ENCODE data around the gene RBM39. TPM values are rescaled to one million over a fixed set of nuclear protein-coding genes. Genes with fewer than 3 reads are reported as not detected.

Gene RBM39
- polyA plus RNA-seq, 3 donors, result 89.5 to 209 (median 98.0) TPM

GRCh38 chr20:35674921-35675320 lies 67.1 kb downstream of the RBM39 start:
- Histone ChIP-seq H4K20me1 (ENCODE audit: insufficient read depth, low read length) (no peaks in the 10 kb centered on the region), H2AFZ (ENCODE audit: insufficient read depth, low read depth, low read length, poor library complexity, severe bottlenecking) (no peak overlapping the region), H3K4me2 (replicated peaks; ENCODE audit: extremely low read depth, low read length, poor library complexity, severe bottlenecking) (no peak overlapping the region), H3K27ac (ENCODE audit: low read depth in 1 of 2, low read length in 2 of 2) (no peak overlapping the region), H3K4me1 (ENCODE audit: control insufficient read depth in 1 of 2, insufficient read depth in 2 of 2, low read length in 2 of 2) (peaks cover 1 to 4% of the 10 kb centered on the region in 2 donors), H3K27me3 (ENCODE audit: control insufficient read depth in 2 of 2, insufficient read depth in 2 of 2, low read length in 2 of 2) (no peaks in the 10 kb centered on the region), H3K9ac (ENCODE audit: insufficient read depth, low read length, poor library complexity, severe bottlenecking) (no peak overlapping the region), H3K36me3 (replicated peaks in 1 of 2; ENCODE audit: control insufficient read depth in 1 of 2, insufficient read depth in 2 of 2, low read length in 2 of 2) (peaks cover 43 to 62% of the 10 kb centered on the region in 2 donors), H3K79me2 (ENCODE audit: insufficient read depth, low read length) (no peaks in the 10 kb centered on the region), H3K9me3 (replicated peaks in 1 of 2; ENCODE audit: control insufficient read depth in 1 of 2, insufficient read depth in 1 of 2, low read length in 2 of 2) (no peaks in the 10 kb centered on the region), H3K4me3 (replicated peaks in 1 of 3; ENCODE audit: low read depth in 2 of 3, low read length in 3 of 3) (no peak overlapping the region)
- no CpG with 5 or more reads among the region's 8 CpGs for WGBS (ENCODE audit: insufficient coverage)
- H3K27ac Mint-ChIP-seq, result peak overlapping the region in 3 of 7 donors; percentile 40 to 63 (median 40)
- H3K4me1 Mint-ChIP-seq, result peaks cover under 1% of the 10 kb centered on the region
- DNase-seq, result no peak
- no peaks in the 10 kb centered on the region for H3K27me3 Mint-ChIP-seq (ENCODE audit: low read depth in 3 of 3)
- TF ChIP-seq, protein P1, sequence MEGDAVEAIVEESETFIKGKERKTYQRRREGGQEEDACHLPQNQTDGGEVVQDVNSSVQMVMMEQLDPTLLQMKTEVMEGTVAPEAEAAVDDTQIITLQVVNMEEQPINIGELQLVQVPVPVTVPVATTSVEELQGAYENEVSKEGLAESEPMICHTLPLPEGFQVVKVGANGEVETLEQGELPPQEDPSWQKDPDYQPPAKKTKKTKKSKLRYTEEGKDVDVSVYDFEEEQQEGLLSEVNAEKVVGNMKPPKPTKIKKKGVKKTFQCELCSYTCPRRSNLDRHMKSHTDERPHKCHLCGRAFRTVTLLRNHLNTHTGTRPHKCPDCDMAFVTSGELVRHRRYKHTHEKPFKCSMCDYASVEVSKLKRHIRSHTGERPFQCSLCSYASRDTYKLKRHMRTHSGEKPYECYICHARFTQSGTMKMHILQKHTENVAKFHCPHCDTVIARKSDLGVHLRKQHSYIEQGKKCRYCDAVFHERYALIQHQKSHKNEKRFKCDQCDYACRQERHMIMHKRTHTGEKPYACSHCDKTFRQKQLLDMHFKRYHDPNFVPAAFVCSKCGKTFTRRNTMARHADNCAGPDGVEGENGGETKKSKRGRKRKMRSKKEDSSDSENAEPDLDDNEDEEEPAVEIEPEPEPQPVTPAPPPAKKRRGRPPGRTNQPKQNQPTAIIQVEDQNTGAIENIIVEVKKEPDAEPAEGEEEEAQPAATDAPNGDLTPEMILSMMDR (IDR thresholded peaks at IDR 0.05), result no peak
- H3K4me3 Mint-ChIP-seq, result no peak overlapping the region
- peaks cover 0 to under 1% (median 0%) of the 10 kb centered on the region in 7 donors for H3K9me3 Mint-ChIP-seq
- intact Hi-C loops (cut with micrococcal nuclease), result no loop called here
- H3K36me3 Mint-ChIP-seq, result peaks cover 57 to 89% of the 10 kb centered on the region in 2 donors

- Histone ChIP-seq H3K27ac (ENCODE audit: low read depth in 1 of 2, low read length in 2 of 2) (no peak overlapping the region), H4K20me1 (ENCODE audit: insufficient read depth, low read length) (no peaks in the 10 kb centered on the region), H2AFZ (ENCODE audit: insufficient read depth, low read depth, low read length, poor library complexity, severe bottlenecking) (no peak overlapping the region), H3K79me2 (ENCODE audit: insufficient read depth, low read length) (no peaks in the 10 kb centered on the region), H3K4me2 (replicated peaks; ENCODE audit: extremely low read depth, low read length, poor library complexity, severe bottlenecking) (no peak overlapping the region), H3K9ac (ENCODE audit: insufficient read depth, low read length, poor library complexity, severe bottlenecking) (no peak overlapping the region), H3K27me3 (ENCODE audit: control insufficient read depth in 2 of 2, insufficient read depth in 2 of 2, low read length in 2 of 2) (no peaks in the 10 kb centered on the region), H3K9me3 (replicated peaks in 1 of 2; ENCODE audit: control insufficient read depth in 1 of 2, insufficient read depth in 1 of 2, low read length in 2 of 2) (no peaks in the 10 kb centered on the region), H3K4me1 (ENCODE audit: control insufficient read depth in 1 of 2, insufficient read depth in 2 of 2, low read length in 2 of 2) (no peaks in the 10 kb centered on the region), H3K4me3 (replicated peaks in 1 of 3; ENCODE audit: low read depth in 2 of 3, low read length in 3 of 3) (no peak overlapping the region), H3K36me3 (replicated peaks in 1 of 2; ENCODE audit: control insufficient read depth in 1 of 2, insufficient read depth in 2 of 2, low read length in 2 of 2) (peaks cover 53 to 72% of the 10 kb centered on the region in 2 donors)
- Mint-ChIP-seq H3K4me3 (no peak overlapping the region), H3K27me3 (ENCODE audit: low read depth in 3 of 3) (no peaks in the 10 kb centered on the region), H3K27ac (peak overlapping the region in 2 of 7 donors; percentile 14 to 21), H3K9me3 (no peaks in the 10 kb centered on the region), H3K4me1 (no peaks in the 10 kb centered on the region), H3K36me3 (peaks cover 66 to 93% of the 10 kb centered on the region in 2 donors)
- TF ChIP-seq, protein P1 (IDR thresholded peaks at IDR 0.05), result no peak
- intact Hi-C loops (cut with micrococcal nuclease), result no loop called here
- 100% methylated on average over 1 of the region's 4 CpGs for WGBS (ENCODE audit: insufficient coverage)
- no peak for DNase-seq
Measured at GRCh38 chr20:35673884-35674283, 68.2 kb downstream of the RBM39 start.

Measured in CD14-positive monocyte (primary cell).